Neural progenitor cell (in vitro differentiated cells): ENCODE measurements around the gene CD300C.

Source experiments
- CTCF ChIP-seq: fragments of 200-600 bp; sonication (generic); IDR thresholded peaks from 2 replicates; pipeline ENCODE4 v1.5.1; 2017; ENCODE audit warnings: antibody characterized with exemption, mild to moderate bottlenecking
- EZH2 ChIP-seq: fragments of 200-600 bp; sonication (generic); IDR thresholded peaks from 2 replicates; pipeline ENCODE4 v1.6.1; 2017; ENCODE audit warnings: antibody characterized with exemption, mild to moderate bottlenecking, moderate library complexity
- EZH2phosphoT487 ChIP-seq: fragments of 200-600 bp; sonication (generic); IDR thresholded peaks from 2 replicates; pipeline ENCODE4 v1.6.1; 2017; ENCODE audit warnings: antibody characterized with exemption

GRCh38 chr17:74568106-74568873 lies 22.4 kb upstream of the CD300C start:
- TF ChIP-seq CTCF (no peak), EZH2 (no peak), EZH2phosphoT487 (no peak)
